Erythroblast (primary cell): ENCODE results near the gene NRBF2.

Experiments
- DNase-seq, 2 experiments: peaks; one replicate each; lab custom pipeline; 2025; lab: John Stamatoyannopoulos, UW
- GATA1 ChIP-seq: IDR thresholded peaks from 2 replicates; pipeline ENCODE4 v1.6.1; 2011; ENCODE audit warnings: low read depth, mild to moderate bottlenecking, control low read depth, low read length, moderate library complexity
- POLR2A ChIP-seq: IDR thresholded peaks from 2 replicates; pipeline ENCODE4 v1.6.1; 2011; ENCODE audit warnings: mild to moderate bottlenecking, low read length

Gene NRBF2

GRCh38 chr10:63200431-63200830 is 67.3 kb downstream of the NRBF2 start:
- TF ChIP-seq GATA1 (no peak), POLR2A (no peak)
- no peak for DNase-seq

- TF ChIP-seq GATA1 (no peak), POLR2A (no peak)
- DNase-seq = no peak
Measured at GRCh38 chr10:63201118-63201517, 68.0 kb downstream of the NRBF2 start.
